ENCODE measurements around the gene SERPINE3.

The SERPINE3 gene

GRCh38 chr13:51360489-51360888 lies 21.0 kb downstream of the SERPINE3 start:
- H3K4me2 ChIP-seq (ENCODE audit: low read depth, low read length, poor library complexity, severe bottlenecking), result no peak overlapping the region
- H3F3A ChIP-seq (ENCODE audit: insufficient read depth), result 0 out of 2 replicates have a peak, but pooled peaks cover 4% of the 10 kb centered on the region
- H3K4me3 ChIP-seq (ENCODE audit: insufficient read depth, low read length, poor library complexity, severe bottlenecking), result no peak overlapping the region
- peaks cover 30% of the 10 kb centered on the region for H3K36me3 ChIP-seq (ENCODE audit: low read length)
- H2AFZ ChIP-seq (ENCODE audit: low read depth, low read length, severe bottlenecking), result no peak overlapping the region
- no peaks in the 10 kb centered on the region for H3K9me2 ChIP-seq (replicated peaks; ENCODE audit: insufficient read depth, low read length)
- H3K9ac ChIP-seq (ENCODE audit: low read length), result no peak overlapping the region
- no peaks in the 10 kb centered on the region for H4K20me1 ChIP-seq (ENCODE audit: low read depth, low read length)
- H3K27ac ChIP-seq (ENCODE audit: low read depth, low read length), result no peak overlapping the region
- TF ChIP-seq EZH2phosphoT487 (conservative IDR thresholded peaks at IDR 0.05; ENCODE audit: low read length) (no peak), CTCF (IDR thresholded peaks at IDR 0.05; ENCODE audit: insufficient read depth, low read length, poor library complexity, severe bottlenecking) (no peak)
- H3K79me2 ChIP-seq (ENCODE audit: insufficient read depth, low read length), result no peaks in the 10 kb centered on the region
- no peaks in the 10 kb centered on the region for H3K9me3 ChIP-seq (ENCODE audit: insufficient read depth, low read length)
- H3K27me3 ChIP-seq (ENCODE audit: low read length), result no peaks in the 10 kb centered on the region

GRCh38 chr13:51361106-51361505 lies 21.6 kb downstream of the SERPINE3 start:
- no peak overlapping the region for H2AFZ ChIP-seq (ENCODE audit: low read depth, low read length, severe bottlenecking)
- H3K36me3 ChIP-seq (ENCODE audit: low read length), result peaks cover 34% of the 10 kb centered on the region
- no peak overlapping the region for H3K4me2 ChIP-seq (ENCODE audit: low read depth, low read length, poor library complexity, severe bottlenecking)
- no peaks in the 10 kb centered on the region for H3K79me2 ChIP-seq (ENCODE audit: insufficient read depth, low read length)
- no peaks in the 10 kb centered on the region for H3K9me2 ChIP-seq (replicated peaks; ENCODE audit: insufficient read depth, low read length)
- 0 out of 2 replicates have a peak, but pooled peaks cover 4% of the 10 kb centered on the region for H3F3A ChIP-seq (ENCODE audit: insufficient read depth)
- no peaks in the 10 kb centered on the region for H3K9me3 ChIP-seq (ENCODE audit: insufficient read depth, low read length)
- H3K27me3 ChIP-seq (ENCODE audit: low read length), result no peaks in the 10 kb centered on the region
- H3K4me3 ChIP-seq (ENCODE audit: insufficient read depth, low read length, poor library complexity, severe bottlenecking), result no peak overlapping the region
- H4K20me1 ChIP-seq (ENCODE audit: low read depth, low read length), result no peaks in the 10 kb centered on the region
- no peak overlapping the region for H3K9ac ChIP-seq (ENCODE audit: low read length)
- TF ChIP-seq CTCF (IDR thresholded peaks at IDR 0.05; ENCODE audit: insufficient read depth, low read length, poor library complexity, severe bottlenecking), result no peak
- H3K27ac ChIP-seq (ENCODE audit: low read depth, low read length), result no peak overlapping the region

GRCh38 chr13:51363625-51364024 lies 24.1 kb downstream of the SERPINE3 start:
- Histone ChIP-seq H3K27ac (ENCODE audit: low read depth, low read length) (no peak overlapping the region), H3K36me3 (ENCODE audit: low read length) (peaks cover 56% of the 10 kb centered on the region)
- no peak for TF ChIP-seq EZH2phosphoT487 (conservative IDR thresholded peaks at IDR 0.05; ENCODE audit: low read length)
- TF ChIP-seq CTCF (IDR thresholded peaks at IDR 0.05; ENCODE audit: insufficient read depth, low read length, poor library complexity, severe bottlenecking), result no peak

More at GRCh38 chr13:51363625-51364024, 24.1 kb downstream of the SERPINE3 start:
- Histone ChIP-seq H3K79me2 (ENCODE audit: insufficient read depth, low read length) (no peaks in the 10 kb centered on the region), H4K20me1 (ENCODE audit: low read depth, low read length) (no peaks in the 10 kb centered on the region), H3K27me3 (ENCODE audit: low read length) (no peaks in the 10 kb centered on the region), H3K4me2 (ENCODE audit: low read depth, low read length, poor library complexity, severe bottlenecking) (no peak overlapping the region), H3K9ac (ENCODE audit: low read length) (no peak overlapping the region), H2AFZ (ENCODE audit: low read depth, low read length, severe bottlenecking) (no peak overlapping the region), H3K9me3 (ENCODE audit: insufficient read depth, low read length) (no peaks in the 10 kb centered on the region), H3K4me3 (ENCODE audit: insufficient read depth, low read length, poor library complexity, severe bottlenecking) (no peak overlapping the region), H3K9me2 (replicated peaks; ENCODE audit: insufficient read depth, low read length) (no peaks in the 10 kb centered on the region), H3F3A (ENCODE audit: insufficient read depth) (0 out of 2 replicates have a peak, but pooled peaks cover 4% of the 10 kb centered on the region)

All from SU-DHL-6 (cell line).